Keratinocyte (primary cell): ENCODE measurements around the gene TIAM1. TPM values are rescaled to one million over a fixed set of nuclear protein-coding genes. Genes with fewer than 3 reads are reported as not detected.

ENCODE experiments used
- DNase-seq: peaks from one replicate; pipeline ENCODE4 v3.0.0-alpha.2; 2011; ENCODE audit warnings: low read depth, missing footprints, low spot score
- FAIRE-seq: peaks from 2 replicates; lab custom pipeline; 2011; peaks lifted over from hg19 to GRCh38; lab: Jason Lieb, UNC
- H2AFZ ChIP-seq: 2 replicates; pipeline ENCODE4 v1.6.0; 2012; ENCODE audit warnings: low read length, control low read depth, inconsistent platforms; ENCODE audit not compliant: control insufficient read depth
- H3K27ac ChIP-seq: 2 replicates; pipeline ENCODE4 v1.5.1; 2011; ENCODE audit warnings: low read length; ENCODE audit not compliant: control insufficient read depth, insufficient read depth
- H3K27me3 ChIP-seq: 3 replicates; pipeline ENCODE4 v1.6.0; 2011; ENCODE audit warnings: low read length; ENCODE audit not compliant: control insufficient read depth, insufficient read depth; ENCODE audit errors: extremely low read depth
- H3K36me3 ChIP-seq, 2 experiments: 2 replicates in 1 of 2; 3 replicates in 1 of 2; pipeline ENCODE4 v1.5.1; 2011; ENCODE audit warnings: low read length in 2 of 2, mild to moderate bottlenecking in 1 of 2; ENCODE audit not compliant: control insufficient read depth in 2 of 2, insufficient read depth in 2 of 2; ENCODE audit errors: extremely low read depth in 1 of 2
- H3K4me1 ChIP-seq: 3 replicates; pipeline ENCODE4 v1.5.1; 2011; ENCODE audit warnings: low read length; ENCODE audit not compliant: control insufficient read depth, insufficient read depth; ENCODE audit errors: extremely low read depth
- H3K4me2 ChIP-seq: 3 replicates; pipeline ENCODE4 v1.6.0; 2011; ENCODE audit warnings: low read depth, low read length; ENCODE audit not compliant: control insufficient read depth, insufficient read depth; ENCODE audit errors: extremely low read depth
- H3K4me3 ChIP-seq, 3 experiments: fragments of 200-600 bp in 1 of 3; sonication (generic) in 1 of 3; 2 replicates in 2 of 3; 3 replicates in 1 of 3; pipeline ENCODE4 v1.5.1; 2011 to 2016; ENCODE audit warnings: low read length in 3 of 3, mild to moderate bottlenecking in 3 of 3, control low read depth in 2 of 3, inconsistent platforms in 1 of 3, low read depth in 1 of 3, mixed read lengths in 1 of 3, mixed run types in 1 of 3, moderate library complexity in 1 of 3; ENCODE audit not compliant: control insufficient read depth in 2 of 3, insufficient read depth in 2 of 3; ENCODE audit errors: extremely low read depth in 1 of 3
- H3K79me2 ChIP-seq: 2 replicates; pipeline ENCODE4 v1.6.0; 2012; ENCODE audit warnings: low read length; ENCODE audit not compliant: control insufficient read depth, insufficient read depth
- H3K9ac ChIP-seq: 3 replicates; pipeline ENCODE4 v1.6.0; 2011; ENCODE audit warnings: low read length; ENCODE audit not compliant: control insufficient read depth, insufficient read depth; ENCODE audit errors: extremely low read depth
- H3K9me1 ChIP-seq: 3 replicates; pipeline ENCODE4 v1.6.0; 2011; ENCODE audit warnings: low read length; ENCODE audit not compliant: control insufficient read depth, insufficient read depth; ENCODE audit errors: extremely low read depth
- H3K9me3 ChIP-seq: 2 replicates; pipeline ENCODE4 v1.5.1; 2012; ENCODE audit warnings: low read depth, low read length; ENCODE audit not compliant: control insufficient read depth
- H4K20me1 ChIP-seq: 3 replicates; pipeline ENCODE4 v1.6.0; 2011; ENCODE audit warnings: low read length; ENCODE audit not compliant: control insufficient read depth, insufficient read depth; ENCODE audit errors: extremely low read depth
- EZH2 ChIP-seq: IDR thresholded peaks from one replicate; pipeline ENCODE4 v1.6.1; 2012; ENCODE audit warnings: inconsistent platforms, mild to moderate bottlenecking, low read length, moderate library complexity
- dilution Hi-C: fragments of 300-500 bp; cut with MboI; formaldehyde crosslinking; loops from one replicate; pipeline ENCODE4 v1.7.0; 2020; ENCODE audit warnings: low sequenced_read_pairs; ENCODE audit not compliant: extremely low pct_ligation_motif_present
- polyA plus RNA-seq, 5 experiments: library from polyadenylated mRNA; depleted of rRNA in 3 of 5; stranded (reverse) in 3 of 5; stranded (forward) in 1 of 5; unstranded in 1 of 5; fragments of >200 nt; gene quantifications; 1 replicate in 1 of 5; 2 replicates in 3 of 5; 3 replicates in 1 of 5; pipeline versions ENCODE4 v1.2.1 to v1.2.3, GENCODE V29; 2011 to 2012; ENCODE audit warnings: missing spikeins in 2 of 5, low read depth in 1 of 5, low replicate concordance in 1 of 5
- TF ChIP-seq, protein P1 (sequence below), 3 experiments: IDR thresholded peaks in 1 of 3; conservative IDR thresholded peaks in 1 of 3; optimal IDR thresholded peaks in 1 of 3; 2 replicates in 2 of 3; 3 replicates in 1 of 3; pipeline versions ENCODE3 to v1.5.1; 2011; ENCODE audit warnings: low read length in 3 of 3, mild to moderate bottlenecking in 3 of 3, moderate library complexity in 2 of 3, control low read depth in 1 of 3, inconsistent platforms in 1 of 3; ENCODE audit not compliant: insufficient read depth in 2 of 3; ENCODE audit errors: extremely low read depth in 1 of 3

The TIAM1 gene
- polyA plus RNA-seq, 1 donor (not counting 4 experiments of a cell fraction or from before 2014, with no cell fraction given), result 8.3 TPM

DNA sequence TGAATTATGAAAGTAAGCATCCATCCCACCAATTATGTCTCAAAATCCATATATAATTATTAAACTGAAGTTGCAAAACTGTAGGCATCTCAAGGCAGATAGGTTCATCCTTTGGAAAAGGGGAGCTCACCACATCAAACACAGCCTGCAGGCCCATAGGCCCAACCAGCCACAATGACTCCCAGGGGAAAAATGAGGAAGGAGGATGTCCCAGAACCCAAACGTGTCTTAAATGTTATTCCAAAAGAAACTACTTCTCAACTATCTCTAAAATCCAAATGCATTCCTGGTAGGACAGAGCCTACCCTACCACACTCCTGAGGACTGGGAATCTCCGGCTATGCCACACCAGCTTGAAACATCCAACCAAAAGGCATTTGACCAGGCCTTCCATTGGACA, 12.8 kb downstream of the TIAM1 start:
- no peaks in the 10 kb centered on the region for H3K9me3 ChIP-seq
- dilution Hi-C loops, result no loop called here
- no peak overlapping the region for H3K4me3 ChIP-seq
- peaks cover 11% of the 10 kb centered on the region for H3K4me1 ChIP-seq
- H3K36me3 ChIP-seq, result peaks cover 0 to 1% of the 10 kb centered on the region in 2 experiments
- no peak overlapping the region for H3K27ac ChIP-seq
- H3K27me3 ChIP-seq, result no peaks in the 10 kb centered on the region
- TF ChIP-seq, protein P1, sequence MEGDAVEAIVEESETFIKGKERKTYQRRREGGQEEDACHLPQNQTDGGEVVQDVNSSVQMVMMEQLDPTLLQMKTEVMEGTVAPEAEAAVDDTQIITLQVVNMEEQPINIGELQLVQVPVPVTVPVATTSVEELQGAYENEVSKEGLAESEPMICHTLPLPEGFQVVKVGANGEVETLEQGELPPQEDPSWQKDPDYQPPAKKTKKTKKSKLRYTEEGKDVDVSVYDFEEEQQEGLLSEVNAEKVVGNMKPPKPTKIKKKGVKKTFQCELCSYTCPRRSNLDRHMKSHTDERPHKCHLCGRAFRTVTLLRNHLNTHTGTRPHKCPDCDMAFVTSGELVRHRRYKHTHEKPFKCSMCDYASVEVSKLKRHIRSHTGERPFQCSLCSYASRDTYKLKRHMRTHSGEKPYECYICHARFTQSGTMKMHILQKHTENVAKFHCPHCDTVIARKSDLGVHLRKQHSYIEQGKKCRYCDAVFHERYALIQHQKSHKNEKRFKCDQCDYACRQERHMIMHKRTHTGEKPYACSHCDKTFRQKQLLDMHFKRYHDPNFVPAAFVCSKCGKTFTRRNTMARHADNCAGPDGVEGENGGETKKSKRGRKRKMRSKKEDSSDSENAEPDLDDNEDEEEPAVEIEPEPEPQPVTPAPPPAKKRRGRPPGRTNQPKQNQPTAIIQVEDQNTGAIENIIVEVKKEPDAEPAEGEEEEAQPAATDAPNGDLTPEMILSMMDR (optimal IDR thresholded peaks at IDR 0.05 in 1 of 3, IDR thresholded peaks at IDR 0.05 in 1 of 3, conservative IDR thresholded peaks at IDR 0.05 in 1 of 3; ENCODE audit: extremely low read depth in 1 of 3, insufficient read depth in 2 of 3, low read length in 3 of 3), result no peak
- no peak for TF ChIP-seq EZH2
- FAIRE-seq (no peak), DNase-seq (no peak)
- no peak overlapping the region for H2AFZ ChIP-seq
- no peaks in the 10 kb centered on the region for H3K79me2 ChIP-seq
- no peaks in the 10 kb centered on the region for H4K20me1 ChIP-seq
- H3K9ac ChIP-seq, result no peak overlapping the region
- no peak overlapping the region for H3K4me2 ChIP-seq
- H3K9me1 ChIP-seq, result peaks cover 2% of the 10 kb centered on the region

DNA sequence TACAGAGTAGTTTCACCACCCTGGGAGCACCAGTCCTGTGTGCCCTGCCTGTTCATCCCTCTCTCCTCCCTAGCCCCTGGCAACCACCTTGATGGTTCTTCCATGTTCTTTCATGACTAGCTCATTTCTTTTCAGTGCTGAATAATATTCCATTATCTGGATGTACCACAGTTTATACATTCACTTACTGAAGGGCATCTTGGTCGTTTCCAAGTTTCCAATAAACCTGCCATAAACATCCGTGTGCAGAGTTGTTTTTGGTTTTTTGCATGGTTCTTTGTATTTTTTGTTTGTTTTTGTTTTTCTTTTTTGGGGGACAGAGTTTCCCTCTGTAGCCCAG, 13.9 kb downstream of the TIAM1 start:
- no peak for DNase-seq
- Histone ChIP-seq H4K20me1 (no peaks in the 10 kb centered on the region), H3K4me2 (no peak overlapping the region), H3K9me3 (no peaks in the 10 kb centered on the region), H2AFZ (no peak overlapping the region), H3K36me3 (peaks cover 0 to 1% of the 10 kb centered on the region in 2 experiments), H3K79me2 (no peaks in the 10 kb centered on the region), H3K27ac (no peak overlapping the region), H3K9me1 (no peaks in the 10 kb centered on the region), H3K4me3 (no peak overlapping the region), H3K4me1 (peaks cover 4% of the 10 kb centered on the region), H3K9ac (no peak overlapping the region), H3K27me3 (no peaks in the 10 kb centered on the region)
- no peak for FAIRE-seq
- dilution Hi-C loops, result no loop called here
- TF ChIP-seq, protein P1 (optimal IDR thresholded peaks at IDR 0.05 in 1 of 3, IDR thresholded peaks at IDR 0.05 in 1 of 3, conservative IDR thresholded peaks at IDR 0.05 in 1 of 3; ENCODE audit: extremely low read depth in 1 of 3, insufficient read depth in 2 of 3, low read length in 3 of 3), result no peak
- TF ChIP-seq EZH2, result no peak
